ENCODE measurements around the gene GNL3. TPM values are rescaled to one million over a fixed set of nuclear protein-coding genes. Genes with fewer than 3 reads are reported as not detected.

The GNL3 gene
- total RNA-seq, 2 donors from 2014 or later = 38.2 to 136 TPM

DNA sequence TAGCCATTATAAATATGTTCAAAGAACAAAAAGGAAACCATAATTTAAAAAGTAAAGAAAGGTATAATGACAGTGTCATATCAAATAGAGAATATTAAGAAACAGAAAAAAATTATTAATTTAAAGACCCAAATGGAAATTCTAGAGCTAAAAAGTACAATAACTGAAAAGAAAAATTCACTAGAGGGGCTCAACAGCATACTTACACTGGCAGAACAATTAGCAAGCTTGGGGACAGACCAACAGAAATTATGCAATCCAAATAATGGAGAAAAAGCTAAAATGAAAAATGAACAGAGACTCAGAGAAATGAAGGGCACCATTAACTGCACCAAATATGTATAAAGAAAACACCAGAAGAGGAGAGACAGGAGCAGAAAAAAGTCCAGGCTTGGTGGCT is 33.8 kb downstream of the GNL3 start:
- H3K27me3 ChIP-seq (replicated peaks; ENCODE audit: insufficient read depth) = no peaks in the 10 kb centered on the region
- TF ChIP-seq, protein P1, sequence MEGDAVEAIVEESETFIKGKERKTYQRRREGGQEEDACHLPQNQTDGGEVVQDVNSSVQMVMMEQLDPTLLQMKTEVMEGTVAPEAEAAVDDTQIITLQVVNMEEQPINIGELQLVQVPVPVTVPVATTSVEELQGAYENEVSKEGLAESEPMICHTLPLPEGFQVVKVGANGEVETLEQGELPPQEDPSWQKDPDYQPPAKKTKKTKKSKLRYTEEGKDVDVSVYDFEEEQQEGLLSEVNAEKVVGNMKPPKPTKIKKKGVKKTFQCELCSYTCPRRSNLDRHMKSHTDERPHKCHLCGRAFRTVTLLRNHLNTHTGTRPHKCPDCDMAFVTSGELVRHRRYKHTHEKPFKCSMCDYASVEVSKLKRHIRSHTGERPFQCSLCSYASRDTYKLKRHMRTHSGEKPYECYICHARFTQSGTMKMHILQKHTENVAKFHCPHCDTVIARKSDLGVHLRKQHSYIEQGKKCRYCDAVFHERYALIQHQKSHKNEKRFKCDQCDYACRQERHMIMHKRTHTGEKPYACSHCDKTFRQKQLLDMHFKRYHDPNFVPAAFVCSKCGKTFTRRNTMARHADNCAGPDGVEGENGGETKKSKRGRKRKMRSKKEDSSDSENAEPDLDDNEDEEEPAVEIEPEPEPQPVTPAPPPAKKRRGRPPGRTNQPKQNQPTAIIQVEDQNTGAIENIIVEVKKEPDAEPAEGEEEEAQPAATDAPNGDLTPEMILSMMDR (IDR thresholded peaks at IDR 0.05) = no peak
- no peak overlapping the region for H3K4me3 ChIP-seq
- no peak overlapping the region for H3K27ac ChIP-seq
- H3K36me3 ChIP-seq = peaks cover 4% of the 10 kb centered on the region
- DNase-seq (ENCODE audit: low spot score) (no peak), ATAC-seq (ENCODE audit: insufficient number of reproducible peaks, low FRiP score, low read depth) (no peak)
- H3K9me3 ChIP-seq = no peaks in the 10 kb centered on the region
- H3K4me1 ChIP-seq (ENCODE audit: control insufficient read depth in 1 of 2, low read depth in 2 of 2) = no peaks in the 10 kb centered on the region

DNA sequence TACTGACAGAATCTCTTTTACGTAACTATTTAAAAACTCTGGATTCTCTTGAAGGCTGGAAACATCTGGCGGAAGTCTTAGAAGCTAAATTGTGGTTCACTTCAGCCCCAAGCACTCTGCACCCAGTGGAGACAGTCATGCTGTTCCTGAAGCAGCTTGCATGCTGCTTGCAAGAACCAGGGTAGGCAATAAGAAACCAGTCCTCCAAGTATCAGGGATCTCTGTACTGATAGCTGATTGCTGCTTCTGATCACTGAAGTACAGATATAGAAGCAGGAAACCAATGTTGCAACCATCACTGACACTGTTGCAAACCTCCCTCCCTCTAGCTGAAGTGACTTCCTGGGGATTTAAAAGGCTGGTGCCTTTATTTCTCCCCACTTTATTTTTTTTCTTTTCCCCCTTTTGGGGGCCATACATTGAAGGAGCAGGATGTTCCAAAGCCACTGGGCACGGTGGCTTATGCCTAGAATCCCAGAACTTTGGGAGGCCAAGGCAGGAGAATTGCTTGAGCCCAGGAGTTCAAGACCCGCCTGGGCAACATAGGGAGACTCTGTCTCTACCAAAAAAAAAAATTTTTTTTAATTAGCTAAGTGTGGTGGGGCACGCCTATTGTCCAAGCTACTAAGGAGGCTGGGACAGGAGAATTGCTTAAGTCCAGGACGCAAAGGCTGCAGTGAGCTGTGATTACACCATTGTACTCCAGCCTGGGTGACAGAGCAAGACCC is 35.3 kb downstream of the GNL3 start:
- no peak for ATAC-seq (ENCODE audit: insufficient number of reproducible peaks, low FRiP score, low read depth)
- TF ChIP-seq, protein P1 (IDR thresholded peaks at IDR 0.05) = no peak

DNA sequence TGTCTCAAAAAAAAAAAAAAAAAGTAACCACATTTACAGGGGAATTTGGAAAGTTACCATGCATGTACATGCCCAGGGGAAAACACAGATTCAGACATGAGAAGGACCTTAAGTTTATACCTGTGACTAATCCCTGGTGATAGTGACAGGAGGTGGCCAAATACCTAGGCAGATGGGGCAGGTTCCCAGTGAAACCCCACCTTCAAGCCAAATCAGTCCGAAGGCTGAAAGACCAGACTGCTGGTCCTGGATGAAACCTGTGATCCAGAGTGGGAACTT is 35.8 kb downstream of the GNL3 start:
- DNase-seq (ENCODE audit: low spot score) (no peak), ATAC-seq (ENCODE audit: insufficient number of reproducible peaks, low FRiP score, low read depth) (no peak)
- TF ChIP-seq, protein P1 (IDR thresholded peaks at IDR 0.05) = no peak
- Histone ChIP-seq H3K4me3 (no peak overlapping the region), H3K36me3 (peaks cover 4% of the 10 kb centered on the region), H3K9me3 (no peaks in the 10 kb centered on the region), H3K27me3 (replicated peaks; ENCODE audit: insufficient read depth) (no peaks in the 10 kb centered on the region), H3K27ac (no peak overlapping the region), H3K4me1 (ENCODE audit: control insufficient read depth in 1 of 2, low read depth in 2 of 2) (no peaks in the 10 kb centered on the region)

More for the DNA sequence above, 35.3 kb downstream of the GNL3 start:
- H3K27me3 ChIP-seq (replicated peaks; ENCODE audit: insufficient read depth) = no peaks in the 10 kb centered on the region
- H3K4me1 ChIP-seq (ENCODE audit: control insufficient read depth in 1 of 2, low read depth in 2 of 2) = no peaks in the 10 kb centered on the region
- H3K27ac ChIP-seq = no peak overlapping the region
- no peak for DNase-seq (ENCODE audit: low spot score)
- H3K36me3 ChIP-seq = peaks cover 4% of the 10 kb centered on the region
- no peaks in the 10 kb centered on the region for H3K9me3 ChIP-seq
- H3K4me3 ChIP-seq = no peak overlapping the region

DNA sequence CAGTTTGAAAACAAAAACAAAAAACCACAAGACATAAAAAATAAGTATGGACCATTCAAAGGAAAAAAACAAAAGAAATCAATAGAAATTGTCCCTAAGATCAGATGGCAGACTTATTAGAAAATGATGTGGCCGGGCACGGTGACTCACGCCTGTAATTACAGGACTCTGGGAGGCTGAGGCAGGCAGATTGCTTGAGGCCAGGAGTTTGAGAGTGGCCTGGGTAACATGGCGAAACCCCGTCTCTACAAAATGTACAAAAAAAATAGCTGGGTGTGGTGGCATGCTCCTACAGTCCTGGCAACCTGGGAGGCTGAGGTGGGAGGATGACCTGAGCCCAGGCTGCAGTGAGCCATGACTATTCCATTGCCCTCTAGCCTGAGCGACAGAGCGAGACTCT is 36.7 kb downstream of the GNL3 start:
- ATAC-seq (ENCODE audit: insufficient number of reproducible peaks, low FRiP score, low read depth) = no peak
- TF ChIP-seq, protein P1 (IDR thresholded peaks at IDR 0.05) = no peak
- Histone ChIP-seq H3K27ac (no peak overlapping the region), H3K4me1 (ENCODE audit: control insufficient read depth in 1 of 2, low read depth in 2 of 2) (no peaks in the 10 kb centered on the region), H3K27me3 (replicated peaks; ENCODE audit: insufficient read depth) (no peaks in the 10 kb centered on the region), H3K4me3 (no peak overlapping the region), H3K36me3 (peaks cover 4% of the 10 kb centered on the region), H3K9me3 (no peaks in the 10 kb centered on the region)
- DNase-seq (ENCODE audit: low spot score) = no peak

DNA sequence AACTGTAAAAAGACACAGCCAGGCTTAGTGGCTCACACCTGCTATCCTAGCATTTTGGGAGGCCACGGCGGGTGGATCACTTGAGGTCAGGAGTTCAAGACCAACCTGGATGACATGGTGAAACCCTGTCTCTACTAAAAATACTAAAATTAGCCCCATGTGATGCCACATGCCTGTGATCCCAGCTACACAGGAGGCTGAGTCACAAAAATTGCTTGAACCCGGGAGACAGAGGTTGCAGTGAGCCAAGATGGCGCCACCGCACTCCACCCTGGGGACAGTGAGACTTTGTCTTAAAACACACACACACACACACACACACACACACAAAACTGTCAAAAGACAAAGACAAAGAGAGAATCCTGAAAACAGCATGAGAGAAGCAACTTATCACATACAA is 38.1 kb downstream of the GNL3 start:
- ATAC-seq (ENCODE audit: insufficient number of reproducible peaks, low FRiP score, low read depth) (no peak), DNase-seq (ENCODE audit: low spot score) (no peak)
- H3K27ac ChIP-seq = no peak overlapping the region
- H3K4me3 ChIP-seq = no peak overlapping the region
- H3K27me3 ChIP-seq (replicated peaks; ENCODE audit: insufficient read depth) = no peaks in the 10 kb centered on the region
- peaks cover 4% of the 10 kb centered on the region for H3K36me3 ChIP-seq
- peaks cover 4% of the 10 kb centered on the region for H3K9me3 ChIP-seq
- TF ChIP-seq, protein P1 (IDR thresholded peaks at IDR 0.05) = no peak
- H3K4me1 ChIP-seq (ENCODE audit: control insufficient read depth in 1 of 2, low read depth in 2 of 2) = no peaks in the 10 kb centered on the region

Measured in thoracic aorta (tissue), 2 donors.